ENCODE results near the gene PREB.

The PREB gene

GRCh38 chr2:27143285-27143684 is 8.8 kb upstream of the PREB start:
- peaks cover 8% of the 10 kb centered on the region for H3K27me3 Mint-ChIP-seq
- no peaks in the 10 kb centered on the region for H3K9me3 Mint-ChIP-seq
- no peak overlapping the region for H3K27ac Mint-ChIP-seq
- no peak overlapping the region for H3K4me3 Mint-ChIP-seq
- H3K4me1 Mint-ChIP-seq (ENCODE audit: low read depth): no peaks in the 10 kb centered on the region
- H3K36me3 Mint-ChIP-seq (ENCODE audit: low read depth): no peaks in the 10 kb centered on the region

GRCh38 chr2:27139310-27139709 is 4.9 kb upstream of the PREB start, which contains the start of gene PRR30:
Gene PRR30 (minus strand): TSS chr2:27139410. CDS start chr2:27138329, 1,081 bp downstream.
- H3K4me3 Mint-ChIP-seq: no peak within 1 kb of the TSS
- no peaks in the 10 kb centered on the region for H3K9me3 Mint-ChIP-seq
- H3K36me3 Mint-ChIP-seq (ENCODE audit: low read depth): no peaks in the 10 kb centered on the region
- peaks cover 7% of the 10 kb centered on the region for H3K27me3 Mint-ChIP-seq
- H3K4me1 Mint-ChIP-seq (ENCODE audit: low read depth): peaks cover 10% of the 10 kb centered on the region
- H3K27ac Mint-ChIP-seq: no peak within 1 kb of the TSS

GRCh38 chr2:27138111-27138510 is 3.7 kb upstream of the PREB start:
- Mint-ChIP-seq H3K36me3 (ENCODE audit: low read depth) (peaks cover 7% of the 10 kb centered on the region), H3K4me1 (ENCODE audit: low read depth) (peaks cover 17% of the 10 kb centered on the region), H3K27ac (no peak overlapping the region), H3K9me3 (no peaks in the 10 kb centered on the region), H3K27me3 (peaks cover 2% of the 10 kb centered on the region), H3K4me3 (no peak overlapping the region)

- no peaks in the 10 kb centered on the region for H3K27me3 Mint-ChIP-seq
- H3K27ac Mint-ChIP-seq: no peak overlapping the region
- no peaks in the 10 kb centered on the region for H3K9me3 Mint-ChIP-seq
- H3K36me3 Mint-ChIP-seq (ENCODE audit: low read depth): peaks cover 12% of the 10 kb centered on the region
- H3K4me3 Mint-ChIP-seq: no peak overlapping the region
- H3K4me1 Mint-ChIP-seq (ENCODE audit: low read depth): peaks cover 24% of the 10 kb centered on the region
Observed at GRCh38 chr2:27137322-27137935, 3.0 kb upstream of the PREB start.

- Mint-ChIP-seq H3K27me3 (no peaks in the 10 kb centered on the region), H3K4me1 (ENCODE audit: low read depth) (peaks cover 25% of the 10 kb centered on the region), H3K9me3 (no peaks in the 10 kb centered on the region), H3K27ac (no peak overlapping the region), H3K4me3 (no peak overlapping the region), H3K36me3 (ENCODE audit: low read depth) (peaks cover 15% of the 10 kb centered on the region)
Observed at GRCh38 chr2:27136751-27137150, 2.3 kb upstream of the PREB start.

GRCh38 chr2:27135478-27135955 is 1.1 kb upstream of the PREB start:
- Mint-ChIP-seq H3K9me3 (no peaks in the 10 kb centered on the region), H3K4me3 (peak overlapping the region; percentile 55), H3K27me3 (no peaks in the 10 kb centered on the region)

GRCh38 chr2:27134781-27135477 is 493 bp upstream of the PREB start:
- Mint-ChIP-seq H3K27ac (peak overlapping the region; percentile 91), H3K36me3 (ENCODE audit: low read depth) (peaks cover 25% of the 10 kb centered on the region), H3K27me3 (no peaks in the 10 kb centered on the region), H3K4me1 (ENCODE audit: low read depth) (peaks cover 25% of the 10 kb centered on the region), H3K4me3 (peak overlapping the region; percentile 97), H3K9me3 (no peaks in the 10 kb centered on the region)

More at GRCh38 chr2:27135478-27135955, 1.1 kb upstream of the PREB start:
- peaks cover 25% of the 10 kb centered on the region for H3K4me1 Mint-ChIP-seq (ENCODE audit: low read depth)
- H3K36me3 Mint-ChIP-seq (ENCODE audit: low read depth): peaks cover 22% of the 10 kb centered on the region
- H3K27ac Mint-ChIP-seq: peak overlapping the region; percentile 31

- Mint-ChIP-seq H3K27me3 (no peaks in the 10 kb centered on the region), H3K4me3 (peak overlapping the region; percentile 97), H3K27ac (peak overlapping the region; percentile 87), H3K9me3 (no peaks in the 10 kb centered on the region), H3K36me3 (ENCODE audit: low read depth) (peaks cover 33% of the 10 kb centered on the region), H3K4me1 (ENCODE audit: low read depth) (peaks cover 25% of the 10 kb centered on the region)
Observed at GRCh38 chr2:27133195-27133875, 1.1 kb downstream of the PREB start.

- no peaks in the 10 kb centered on the region for H3K9me3 Mint-ChIP-seq
- H3K4me3 Mint-ChIP-seq: no peak overlapping the region
- no peak overlapping the region for H3K27ac Mint-ChIP-seq
- H3K4me1 Mint-ChIP-seq (ENCODE audit: low read depth): peaks cover 25% of the 10 kb centered on the region
- H3K36me3 Mint-ChIP-seq (ENCODE audit: low read depth): peaks cover 33% of the 10 kb centered on the region
- H3K27me3 Mint-ChIP-seq: no peaks in the 10 kb centered on the region
Observed at GRCh38 chr2:27131429-27131828, 3.0 kb downstream of the PREB start.

GRCh38 chr2:27130396-27130795 is 4.0 kb downstream of the PREB start:
- Mint-ChIP-seq H3K27me3 (no peaks in the 10 kb centered on the region), H3K4me1 (ENCODE audit: low read depth) (peaks cover 24% of the 10 kb centered on the region), H3K9me3 (no peaks in the 10 kb centered on the region), H3K36me3 (ENCODE audit: low read depth) (peaks cover 33% of the 10 kb centered on the region), H3K27ac (no peak overlapping the region), H3K4me3 (no peak overlapping the region)

GRCh38 chr2:27128668-27129571 is 5.5 kb downstream of the PREB start:
- Mint-ChIP-seq H3K27me3 (no peaks in the 10 kb centered on the region), H3K4me3 (no peak overlapping the region), H3K36me3 (ENCODE audit: low read depth) (peaks cover 33% of the 10 kb centered on the region), H3K9me3 (no peaks in the 10 kb centered on the region), H3K27ac (no peak overlapping the region), H3K4me1 (ENCODE audit: low read depth) (peaks cover 19% of the 10 kb centered on the region)

- Mint-ChIP-seq H3K27me3 (no peaks in the 10 kb centered on the region), H3K4me1 (ENCODE audit: low read depth) (peaks cover 16% of the 10 kb centered on the region), H3K36me3 (ENCODE audit: low read depth) (peaks cover 26% of the 10 kb centered on the region), H3K27ac (no peak overlapping the region), H3K4me3 (no peak overlapping the region), H3K9me3 (no peaks in the 10 kb centered on the region)
Observed at GRCh38 chr2:27127883-27128667, 6.4 kb downstream of the PREB start.

- H3K27ac Mint-ChIP-seq: no peak overlapping the region
- H3K27me3 Mint-ChIP-seq: peaks cover 11% of the 10 kb centered on the region
- peaks cover 12% of the 10 kb centered on the region for H3K4me1 Mint-ChIP-seq (ENCODE audit: low read depth)
- H3K36me3 Mint-ChIP-seq (ENCODE audit: low read depth): peaks cover 13% of the 10 kb centered on the region
- no peaks in the 10 kb centered on the region for H3K9me3 Mint-ChIP-seq
- H3K4me3 Mint-ChIP-seq: no peak overlapping the region
Observed at GRCh38 chr2:27126252-27126710, 8.2 kb downstream of the PREB start.

GRCh38 chr2:27125104-27125503 is 9.3 kb downstream of the PREB start:
- Mint-ChIP-seq H3K4me3 (no peak overlapping the region), H3K4me1 (ENCODE audit: low read depth) (peaks cover 13% of the 10 kb centered on the region), H3K36me3 (ENCODE audit: low read depth) (peaks cover 9% of the 10 kb centered on the region), H3K27me3 (peaks cover 17% of the 10 kb centered on the region), H3K27ac (no peak overlapping the region), H3K9me3 (no peaks in the 10 kb centered on the region)
